K562 (cell line): ENCODE data around the gene SMCO1. TPM values are rescaled to one million over a fixed set of nuclear protein-coding genes. Genes with fewer than 3 reads are reported as not detected.

Experiments
- BRD9 ChIP-seq: fragments of 450-650 bp; IDR thresholded peaks from 2 replicates; pipeline ENCODE4 v1.6.1; 2018; ENCODE audit warnings: low read depth; ENCODE audit not compliant: partially characterized antibody
- CTBP1 ChIP-seq: fragments of 450-650 bp; IDR thresholded peaks from 2 replicates; pipeline ENCODE4 v1.6.1; 2016; ENCODE audit warnings: borderline replicate concordance
- E2F6 ChIP-seq, 2 experiments: IDR thresholded peaks; 2 replicates each; pipeline ENCODE4 v1.6.1; 2011; ENCODE audit warnings: borderline replicate concordance in 1 of 2, control low read depth in 1 of 2, low read depth in 1 of 2, low read length in 1 of 2, mild to moderate bottlenecking in 1 of 2, mixed read lengths in 1 of 2, moderate library complexity in 1 of 2; ENCODE audit not compliant: insufficient read depth in 1 of 2, insufficient read length in 1 of 2, poor library complexity in 1 of 2, severe bottlenecking in 1 of 2; ENCODE audit errors: extremely low read depth in 1 of 2
- EP300 ChIP-seq: IDR thresholded peaks from 2 replicates; pipeline ENCODE4 v1.6.1; 2012; ENCODE audit warnings: low read length, improper control_type of control experiment
- IRF9 ChIP-seq: fragments of 450-650 bp; IDR thresholded peaks from 2 replicates; pipeline ENCODE4 v1.6.1; 2016; ENCODE audit warnings: missing biosample characterization, missing genetic modification characterization
- MGA ChIP-seq: fragments of 450-650 bp; IDR thresholded peaks from 2 replicates; pipeline ENCODE4 v1.6.1; 2016; ENCODE audit warnings: mild to moderate bottlenecking, moderate library complexity
- PHTF2 ChIP-seq: fragments of 250-450 bp; sonication (Bioruptor Pico); IDR thresholded peaks from 2 replicates; pipeline ENCODE4 v1.5.0; 2021; ENCODE audit warnings: mild to moderate bottlenecking
- SNAPC5 ChIP-seq: fragments of 250-450 bp; sonication (Bioruptor Pico); IDR thresholded peaks from 2 replicates; pipeline ENCODE4 v1.8.0; 2021; ENCODE audit warnings: moderate library complexity, mild to moderate bottlenecking, inconsistent platforms
- ZNF717 ChIP-seq: fragments of 250-450 bp; sonication (Bioruptor Pico); IDR thresholded peaks from 2 replicates; pipeline ENCODE4 v1.5.0; 2021
- ZNF764 ChIP-seq: fragments of 250-450 bp; sonication (Bioruptor Pico); IDR thresholded peaks from 2 replicates; pipeline ENCODE4 v1.4.0; 2020; ENCODE audit warnings: low read depth, mild to moderate bottlenecking, moderate library complexity
- polyA plus RNA-seq, 8 experiments: library from polyadenylated mRNA; depleted of rRNA in 4 of 8; stranded (reverse) in 5 of 8; unstranded in 3 of 8; fragments of >200 nt; fragmentation: Nextera tagmentation in 2 of 8; fragmentation: Illumina TruSeq in 1 of 8; extraction: Ambion mirVana in 2 of 8; extraction: Trizol in 1 of 8; gene quantifications; 2 replicates each; pipeline versions ENCODE4 v1.2.1 to v1.2.3, GENCODE V29; 2011 to 2014; ENCODE audit warnings: inconsistent platforms in 1 of 8, missing spikeins in 1 of 8
- total RNA-seq, 7 experiments: library from RNA; depleted of rRNA in 6 of 7; stranded (reverse); fragments of >200 nt in 6 of 7; fragmentation: Illumina TruSeq in 2 of 7; extraction: Trizol in 2 of 7; gene quantifications; 2 replicates each; pipeline versions ENCODE4 v1.2.1 to v1.2.3, GENCODE V29; 2011 to 2021; ENCODE audit warnings: low replicate concordance in 1 of 7

Gene SMCO1
- total and polyA plus RNA-seq, 9 of the 15 experiments (the other 6 are each of a cell fraction or from before 2014, with no cell fraction given), result 0.05 to 0.35 (median 0.12) TPM; not detected in 5

GRCh38 chr3:196518966-196519717 is 4.0 kb upstream of the SMCO1 start (continued):
- TF ChIP-seq E2F6 (IDR thresholded peaks at IDR 0.05; ENCODE audit: borderline replicate concordance in 1 of 2, extremely low read depth in 1 of 2, insufficient read depth in 1 of 2, insufficient read length in 1 of 2, low read depth in 1 of 2, low read length in 1 of 2, poor library complexity in 1 of 2, severe bottlenecking in 1 of 2), result peak; percentile 70 to 75
- no peak for TF ChIP-seq SNAPC5 (CRISPR knock-in tag)
- TF ChIP-seq ZNF764 (CRISPR knock-in tag), result no peak
- no peak for TF ChIP-seq IRF9 (tag)
- no peak for TF ChIP-seq ZNF717 (CRISPR knock-in tag)
- peak; percentile 25; the same call in 1 of the 2 replicates for TF ChIP-seq CTBP1
- peak; percentile 78 for TF ChIP-seq BRD9
- peak; percentile 84 for TF ChIP-seq MGA
- TF ChIP-seq PHTF2 (CRISPR knock-in tag), result no peak
- TF ChIP-seq EP300, result 0 out of 2 replicates have a peak, but pooled peaks have one; percentile 37
